Measurements from ENCODE around the gene MROH2A.

- TF ChIP-seq TAF1 (IDR thresholded peaks at IDR 0.05; ENCODE audit: borderline replicate concordance, low read depth, low read length) (no peak), POLR2A (IDR thresholded peaks at IDR 0.05; ENCODE audit: low read depth, low read length) (no peak), POLR2AphosphoS5 (IDR thresholded peaks at IDR 0.05; ENCODE audit: low read depth, low read length) (no peak)
Measured at GRCh38 chr2:233832869-233833311, 54.8 kb downstream of the MROH2A start.
